ENCODE data around the gene HABP2.

The HABP2 gene

DNA sequence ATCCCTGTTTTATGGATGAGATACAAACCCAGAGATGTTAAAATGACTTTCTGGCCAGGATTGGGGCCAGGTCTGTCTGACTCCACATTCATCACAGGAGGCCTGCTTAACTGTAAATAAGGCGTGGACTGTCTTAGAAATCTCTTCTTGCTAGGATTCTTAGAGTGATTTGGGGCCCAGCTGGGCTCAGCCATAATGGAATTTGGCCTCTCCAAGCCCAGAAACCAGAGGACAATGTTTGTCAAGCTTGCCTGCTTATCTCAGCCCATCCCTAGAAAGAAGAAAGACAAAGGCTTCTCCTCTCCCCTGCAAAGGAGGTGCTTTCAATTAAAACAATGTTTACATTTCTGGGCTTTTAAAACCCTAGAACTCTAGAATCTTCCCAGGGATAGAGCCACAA lies 2.9 kb downstream of the HABP2 start:
- in situ Hi-C loops (cut with HindIII; ENCODE audit: low sequenced_read_pairs) = no loop called here

DNA sequence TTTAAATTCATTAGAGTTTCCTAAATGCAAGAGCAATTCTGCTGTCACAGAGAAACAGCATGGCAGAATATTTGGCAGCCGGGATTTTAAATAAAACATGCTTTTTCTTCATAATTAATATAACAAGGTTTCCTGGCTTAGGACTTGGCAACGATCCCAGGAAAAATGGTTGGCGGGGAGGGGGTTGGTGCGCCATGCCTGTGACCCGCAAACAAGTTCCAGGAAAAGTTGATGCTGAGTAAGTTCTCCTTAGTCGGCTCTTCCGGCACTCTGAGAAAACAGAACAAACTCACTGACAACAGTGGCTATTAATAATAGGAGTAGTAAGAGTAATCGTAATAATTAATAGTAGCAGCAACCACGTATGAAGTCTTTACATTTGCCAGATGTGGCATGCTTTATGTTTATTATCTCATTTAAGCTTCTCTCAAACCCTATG lies 4.6 kb downstream of the HABP2 start:
- in situ Hi-C loops (cut with HindIII; ENCODE audit: low sequenced_read_pairs) = no loop called here

- in situ Hi-C loops (cut with HindIII; ENCODE audit: low sequenced_read_pairs) = no loop called here
These were observed 5.1 kb downstream of the HABP2 start for GRCh38 chr10:113557903-113558321.

DNA sequence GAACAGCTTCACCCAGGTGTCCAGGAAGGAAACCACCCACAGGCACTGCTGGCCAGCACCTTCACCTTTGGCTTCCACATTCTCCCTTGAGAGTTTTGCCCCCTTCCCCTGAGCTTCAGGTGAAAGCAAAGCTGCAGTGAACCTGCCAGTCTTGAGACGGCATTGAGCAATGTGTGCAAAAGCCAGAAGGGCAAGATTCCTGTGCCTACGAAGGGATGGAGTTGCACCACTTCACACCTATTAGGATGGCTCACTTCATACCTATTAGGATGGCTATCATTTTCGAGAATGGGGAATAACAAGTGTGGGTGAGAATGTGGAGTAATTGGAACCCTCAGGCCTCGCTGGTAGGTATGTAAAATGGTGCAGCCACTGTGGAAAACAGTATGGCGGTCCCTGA lies 7.2 kb downstream of the HABP2 start:
- in situ Hi-C loops (cut with HindIII; ENCODE audit: low sequenced_read_pairs) = no loop called here

- in situ Hi-C loops (cut with HindIII; ENCODE audit: low sequenced_read_pairs) = no loop called here
These were observed 8.4 kb downstream of the HABP2 start for GRCh38 chr10:113561214-113561613.

GRCh38 chr10:113562069-113562468 lies 9.2 kb downstream of the HABP2 start:
- in situ Hi-C loops (cut with HindIII; ENCODE audit: low sequenced_read_pairs) = no loop called here

DNA sequence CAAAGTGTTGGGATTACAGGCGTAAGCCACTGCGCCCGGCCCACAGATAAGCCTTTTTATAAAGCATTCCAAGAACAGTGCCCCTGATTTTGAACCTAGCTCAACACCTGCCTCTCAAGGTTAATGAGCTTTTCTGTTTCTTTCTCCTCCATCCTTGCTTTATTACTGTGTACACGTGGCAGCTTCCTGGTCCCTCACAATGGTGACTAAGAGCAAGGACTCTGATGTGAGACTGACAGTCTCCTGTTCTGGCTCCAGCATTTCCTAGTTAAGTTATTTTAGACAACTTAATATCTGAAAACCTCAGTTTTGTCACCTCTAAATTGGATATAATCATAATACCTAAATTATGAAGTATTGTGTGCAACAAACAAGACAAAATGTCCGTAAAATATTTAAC lies 9.9 kb downstream of the HABP2 start:
- in situ Hi-C loops (cut with HindIII; ENCODE audit: low sequenced_read_pairs) = no loop called here

GRCh38 chr10:113563306-113564088 lies 10.6 kb downstream of the HABP2 start:
- in situ Hi-C loops (cut with HindIII; ENCODE audit: low sequenced_read_pairs) = no loop called here

- in situ Hi-C loops (cut with HindIII; ENCODE audit: low sequenced_read_pairs) = no loop called here
These were observed 12.5 kb downstream of the HABP2 start for GRCh38 chr10:113565364-113565763.

GRCh38 chr10:113566888-113567287 lies 14.0 kb downstream of the HABP2 start:
- in situ Hi-C loops (cut with HindIII; ENCODE audit: low sequenced_read_pairs) = no loop called here

GRCh38 chr10:113569576-113569975 lies 16.7 kb downstream of the HABP2 start:
- in situ Hi-C loops (cut with HindIII; ENCODE audit: low sequenced_read_pairs) = no loop called here

- in situ Hi-C loops (cut with HindIII; ENCODE audit: low sequenced_read_pairs) = no loop called here
These were observed 19.9 kb downstream of the HABP2 start for GRCh38 chr10:113572520-113573290.

DNA sequence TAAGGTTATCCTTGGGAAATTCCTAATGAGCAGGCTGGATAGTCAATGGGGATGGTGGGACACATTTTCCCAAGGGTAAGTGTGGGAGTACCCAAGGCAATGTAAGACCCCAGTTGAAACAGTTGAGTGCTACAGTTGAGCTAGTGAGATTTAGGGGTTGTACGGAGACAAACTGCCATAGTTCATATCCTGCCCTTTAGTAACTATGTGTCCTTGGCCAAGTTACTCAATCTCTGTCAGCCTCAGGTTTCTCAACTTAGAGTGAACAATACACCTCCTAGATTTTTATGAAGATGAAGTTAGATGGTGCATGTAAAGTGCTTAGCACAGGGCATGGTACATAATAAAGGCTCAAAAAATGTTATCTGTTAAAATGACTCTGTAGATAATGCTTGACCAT lies 20.5 kb downstream of the HABP2 start:
- in situ Hi-C loops (cut with HindIII; ENCODE audit: low sequenced_read_pairs) = no loop called here

DNA sequence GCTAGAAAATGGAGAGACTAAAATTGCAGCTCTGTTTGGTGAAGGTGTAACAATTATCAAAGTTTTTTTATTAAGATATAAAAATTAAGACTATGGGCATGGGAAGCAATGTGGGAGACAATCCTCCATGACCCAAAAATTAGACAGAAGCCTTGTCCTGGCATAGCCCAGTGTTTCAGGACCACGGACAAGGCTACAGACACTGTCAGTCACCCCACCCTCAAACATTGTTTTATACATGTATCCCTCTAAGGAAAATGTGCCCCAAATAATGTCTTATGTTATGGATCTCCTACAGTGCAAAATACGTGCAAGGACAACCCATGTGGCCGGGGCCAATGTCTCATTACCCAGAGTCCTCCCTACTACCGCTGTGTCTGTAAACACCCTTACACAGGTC lies 24.0 kb downstream of the HABP2 start:
- in situ Hi-C loops (cut with HindIII; ENCODE audit: low sequenced_read_pairs) = no loop called here

GRCh38 chr10:113578773-113579172 lies 25.9 kb downstream of the HABP2 start:
- in situ Hi-C loops (cut with HindIII; ENCODE audit: low sequenced_read_pairs) = no loop called here

GRCh38 chr10:113581092-113581491 lies 28.2 kb downstream of the HABP2 start:
- in situ Hi-C loops (cut with HindIII; ENCODE audit: low sequenced_read_pairs) = no loop called here

DNA sequence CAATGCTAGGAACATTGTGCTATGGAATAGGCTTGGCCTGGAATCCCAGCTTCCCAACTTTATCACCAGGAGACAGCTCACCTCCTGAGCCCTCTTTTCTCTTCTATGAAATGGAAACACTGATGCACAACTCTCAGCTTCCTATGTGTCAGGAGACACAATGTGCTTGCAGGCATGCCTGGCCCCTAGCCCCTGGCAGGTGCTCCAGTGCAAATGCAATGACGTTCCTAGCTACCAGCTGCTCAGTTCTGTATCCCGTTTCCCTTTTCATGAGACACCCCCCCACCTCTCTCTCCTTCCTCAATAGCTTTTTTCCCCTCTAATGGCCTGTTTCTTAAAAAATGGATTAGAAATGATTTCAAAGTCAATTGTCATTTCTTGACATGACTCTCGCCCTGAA lies 30.7 kb downstream of the HABP2 start:
- in situ Hi-C loops (cut with HindIII; ENCODE audit: low sequenced_read_pairs) = no loop called here

DNA sequence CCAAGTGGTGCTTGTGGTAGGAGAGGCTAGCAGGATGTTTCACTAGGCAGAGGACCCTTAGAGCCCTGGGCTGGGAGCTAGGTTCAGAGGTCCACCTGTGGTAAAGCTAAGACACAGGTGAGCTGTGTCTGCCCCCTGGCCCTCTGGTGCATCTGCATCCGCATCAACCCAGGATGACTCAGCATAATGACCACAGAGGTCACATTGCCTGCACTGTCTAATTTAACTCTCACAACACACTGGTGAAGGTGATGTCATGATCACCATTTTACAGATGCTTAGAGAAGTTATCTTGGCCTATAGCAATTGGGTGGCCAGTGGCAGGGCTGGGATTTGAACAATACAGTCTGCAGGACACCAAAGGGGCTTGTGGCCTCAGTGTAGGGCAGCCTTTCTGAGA lies 33.1 kb downstream of the HABP2 start:
- in situ Hi-C loops (cut with HindIII; ENCODE audit: low sequenced_read_pairs) = no loop called here

- in situ Hi-C loops (cut with HindIII; ENCODE audit: low sequenced_read_pairs) = no loop called here
These were observed 36.4 kb downstream of the HABP2 start for GRCh38 chr10:113589201-113589770.

DNA sequence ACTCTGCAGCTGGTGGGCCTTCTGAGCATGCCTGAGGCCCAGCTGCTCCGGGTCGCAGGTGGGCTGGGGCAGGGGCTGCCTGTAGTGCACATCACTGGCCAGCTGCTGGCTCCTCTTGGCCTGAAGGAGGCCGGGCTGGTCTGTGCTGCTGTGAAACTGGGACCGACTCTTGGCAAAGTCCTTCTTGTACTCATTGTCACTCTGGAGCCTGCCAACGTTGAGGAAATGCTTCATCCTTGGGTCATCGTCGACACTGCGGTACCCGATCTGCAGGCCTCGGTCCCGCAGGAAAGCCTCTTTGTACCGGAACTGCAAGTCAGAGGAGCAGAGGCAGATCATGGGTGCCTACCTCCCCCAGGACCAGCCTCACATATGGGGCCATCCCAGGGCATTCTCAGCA lies 37.7 kb downstream of the HABP2 start:
- in situ Hi-C loops (cut with HindIII; ENCODE audit: low sequenced_read_pairs) = no loop called here

GRCh38 chr10:113592380-113592779 lies 39.5 kb downstream of the HABP2 start:
- in situ Hi-C loops (cut with HindIII; ENCODE audit: low sequenced_read_pairs) = no loop called here

GRCh38 chr10:113594652-113595051 lies 41.8 kb downstream of the HABP2 start:
- in situ Hi-C loops (cut with HindIII; ENCODE audit: low sequenced_read_pairs) = no loop called here
